Measurements from ENCODE around the gene AGAP4. TPM values are rescaled to one million over a fixed set of nuclear protein-coding genes. Genes with fewer than 3 reads are reported as not detected.
"Not testable (repeated sequence)": the region's sequence is repeated elsewhere in the genome, so short reads cannot be mapped to it uniquely, and the experiment has no call there.

Gene AGAP4
- polyA plus RNA-seq, 4 donors = 16.6 to 67.8 (median 38.4) TPM

DNA sequence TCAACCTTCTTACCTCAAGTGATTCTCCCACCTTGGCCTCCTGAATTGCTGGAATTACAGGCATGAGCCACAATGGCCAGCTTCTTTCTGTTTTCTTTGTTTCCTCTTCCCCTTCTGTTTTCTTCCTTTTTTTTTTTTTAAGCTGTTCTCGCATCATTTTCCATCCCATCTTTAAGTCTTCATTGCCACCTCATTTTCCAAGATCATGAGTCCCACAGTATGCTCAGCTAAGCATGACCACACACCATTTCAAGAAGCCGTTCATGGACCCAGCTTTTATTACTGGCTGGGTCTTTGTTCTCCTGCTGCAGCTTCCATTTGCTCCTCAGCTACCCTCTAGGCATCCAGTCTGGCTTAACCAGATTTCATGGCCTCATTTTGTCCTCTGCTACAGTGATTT is 52.5 kb downstream of the AGAP4 start:
- DNase-seq (ENCODE audit: low read depth in 4 of 4, low spot score in 2 of 4) = not testable (repeated sequence)

DNA sequence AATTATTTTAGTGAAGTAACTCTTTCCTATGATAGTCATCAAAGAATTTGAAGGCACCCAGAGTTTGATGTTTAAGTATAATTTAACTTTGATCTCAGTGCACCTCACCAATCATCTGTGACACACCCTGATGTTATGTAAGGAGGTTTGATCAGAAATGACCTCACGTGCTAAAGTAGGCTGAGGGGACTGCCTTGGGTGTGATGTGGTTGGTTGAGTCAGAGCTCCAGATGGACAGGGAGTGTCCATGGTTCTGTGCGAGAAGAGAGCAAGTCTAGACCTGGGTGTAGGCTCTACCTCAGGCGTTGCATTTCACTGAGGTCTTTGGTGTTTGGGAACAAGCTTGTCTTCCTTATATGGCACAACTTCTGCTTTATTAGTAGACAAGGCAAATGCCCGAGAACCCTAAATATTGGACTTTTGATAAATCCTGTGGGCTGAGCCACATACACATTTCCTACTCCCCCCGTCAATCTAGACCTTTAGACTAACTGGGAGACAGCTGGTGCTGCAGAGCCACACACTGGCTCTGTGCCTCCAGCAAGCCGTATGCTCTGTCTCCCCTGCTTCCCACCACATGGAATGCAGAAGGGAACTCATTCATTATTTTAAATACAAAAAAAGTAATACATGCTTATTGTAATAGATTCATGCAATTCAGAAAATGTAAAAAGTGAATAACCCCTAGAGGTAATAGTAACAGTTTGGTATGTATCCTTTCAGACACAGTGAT is 56.4 kb downstream of the AGAP4 start:
- not testable (repeated sequence) for DNase-seq (ENCODE audit: low read depth in 4 of 4, low spot score in 2 of 4)

DNA sequence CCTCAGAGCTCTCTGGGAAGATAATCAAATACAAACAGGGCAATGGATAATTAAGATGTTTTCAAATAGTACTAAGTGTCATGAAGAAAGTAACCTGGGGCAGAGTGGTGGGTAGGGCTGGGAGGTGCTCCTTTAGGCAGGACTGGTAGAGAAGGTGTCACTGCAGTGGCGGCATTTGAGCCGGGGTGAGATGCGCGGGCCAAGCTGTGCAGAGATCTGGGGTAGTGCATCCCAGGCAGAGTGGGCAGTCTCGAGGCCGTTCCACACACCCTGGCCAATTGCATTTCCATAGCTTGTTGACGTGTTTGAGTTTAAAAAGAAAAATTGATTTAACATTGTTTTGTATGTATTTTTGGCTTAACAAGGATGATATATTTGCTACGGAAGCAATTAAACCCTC is 57.3 kb downstream of the AGAP4 start:
- DNase-seq (ENCODE audit: low read depth in 4 of 4, low spot score in 2 of 4) = not testable (repeated sequence)

DNA sequence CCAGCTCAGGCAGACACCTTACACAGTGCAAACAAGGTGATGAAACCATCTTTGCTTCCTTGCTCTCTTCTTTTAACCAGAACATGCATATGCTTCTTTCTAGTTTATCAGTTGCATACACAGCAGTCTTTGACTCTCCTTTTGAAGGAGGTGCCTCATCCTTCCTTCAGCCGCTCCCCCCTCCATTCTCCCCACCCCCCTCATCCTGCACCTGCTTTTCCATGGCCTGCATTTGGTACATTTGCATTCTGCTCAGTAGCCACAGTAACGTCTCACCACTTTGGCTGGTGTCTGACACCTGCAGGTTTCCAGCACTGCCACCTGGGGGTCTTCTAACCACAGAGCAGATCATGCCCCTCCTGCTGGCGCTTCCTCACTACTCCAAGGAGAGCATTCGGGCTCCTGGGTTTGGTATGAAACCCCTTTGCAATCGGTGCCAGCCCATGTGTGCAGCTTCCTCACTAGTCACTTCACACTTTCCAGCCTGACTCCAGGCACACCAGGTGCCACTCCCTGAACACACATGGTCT is 60.0 kb downstream of the AGAP4 start:
- DNase-seq (ENCODE audit: low read depth in 4 of 4, low spot score in 2 of 4) = not testable (repeated sequence)

DNA sequence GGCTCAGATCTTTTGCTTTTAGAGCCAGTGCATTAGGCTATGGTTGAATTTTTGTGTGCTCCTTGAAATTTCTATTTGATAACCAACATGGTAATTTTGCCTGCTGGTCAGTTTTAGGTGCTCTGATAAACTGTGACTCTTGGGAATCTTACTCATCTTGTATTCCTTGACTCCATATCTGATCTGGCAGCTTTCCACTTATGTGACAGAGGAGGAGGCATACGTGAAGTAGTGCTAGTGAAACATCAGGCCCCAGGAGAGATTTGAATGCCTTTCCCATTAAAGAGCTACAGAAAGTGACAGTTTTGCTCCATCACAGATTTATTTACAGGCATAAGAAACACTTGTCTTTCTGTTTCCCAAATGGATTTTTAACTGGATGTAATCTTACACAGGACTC is 61.1 kb downstream of the AGAP4 start:
- not testable (repeated sequence) for DNase-seq (ENCODE audit: low read depth in 4 of 4, low spot score in 2 of 4)

Other genes starting within 250 kb of the AGAP4 start
- gene ZFAND4, start 174.7 kb downstream of the AGAP4 start, polyA plus RNA-seq (ENCODE audit: insufficient read length in 4 of 4) = 10 to 100 TPM; 13.6 to 16.0 (median 14.6) TPM
- gene WASHC2C, start 120.2 kb downstream of the AGAP4 start, polyA plus RNA-seq (ENCODE audit: insufficient read length in 4 of 4) = 10 to 100 TPM; 44.4 to 73.1 (median 61.3) TPM
- gene TIMM23, start 125.0 kb upstream of the AGAP4 start, polyA plus RNA-seq (ENCODE audit: insufficient read length in 4 of 4) = 10 to 100 TPM; 58.0 to 70.1 (median 63.8) TPM
- gene NCOA4, start 183.1 kb upstream of the AGAP4 start, polyA plus RNA-seq (ENCODE audit: insufficient read length in 4 of 4) = 100 to 1,000 TPM; 178 to 241 (median 201) TPM
- gene MSMB, start 198.8 kb upstream of the AGAP4 start, polyA plus RNA-seq (ENCODE audit: insufficient read length in 4 of 4) = not detected

Measured in left renal cortex interstitium (tissue), 4 donors.